ENCODE measurements around the gene PTCH2. TPM values are rescaled to one million over a fixed set of nuclear protein-coding genes. Genes with fewer than 3 reads are reported as not detected.

PTCH2 gene
- total and polyA plus RNA-seq, 2 of the 13 experiments (the other 11 are each of a cell fraction or from before 2014, with no cell fraction given): 0.60 to 1.5 TPM

DNA sequence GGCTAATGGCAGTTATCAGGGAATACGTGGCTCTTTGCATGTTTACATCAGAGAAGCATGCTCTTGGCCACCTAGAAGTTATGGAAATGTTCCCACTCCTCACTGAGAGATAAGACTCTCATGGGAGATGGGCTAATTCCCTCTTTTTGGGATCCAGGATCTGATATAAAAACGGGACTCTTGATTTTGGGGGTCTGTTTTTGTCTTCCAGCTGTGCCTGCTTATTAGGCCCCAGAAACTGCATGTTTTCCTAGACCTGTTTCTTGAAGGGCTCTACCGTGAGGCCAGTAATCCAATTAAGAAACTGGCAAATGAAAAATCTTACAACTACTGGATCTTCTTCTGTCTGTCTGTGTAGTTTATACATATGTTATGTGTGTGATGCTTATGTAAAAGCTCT lies 47.0 kb upstream of the PTCH2 start:
- H3K36me3 ChIP-seq (replicated peaks in 1 of 2; ENCODE audit: control insufficient read depth in 1 of 2, insufficient read depth in 2 of 2, low read length in 2 of 2): peaks cover 0 to 19% of the 10 kb centered on the region in 2 experiments; a peak in 3 of 5 replicates
- no peaks in the 10 kb centered on the region for H4K20me1 ChIP-seq (ENCODE audit: insufficient read depth, low read length)
- in situ Hi-C loops (cut with HindIII; ENCODE audit: extremely low pct_ligation_motif_present, low pct_unique_long_range_greater_than_20kb) (no loop called here), intact Hi-C loops (cut with micrococcal nuclease; ENCODE audit: unreplicated experiment) (no loop called here)
- no peak overlapping the region for H3K4me3 ChIP-seq (replicated peaks in 1 of 3; ENCODE audit: insufficient read depth in 1 of 3, low read depth in 2 of 3, low read length in 3 of 3)
- ChIA-PET CTCF (ENCODE audit: low intra/inter-chr PET ratio, low total read pairs) (no interaction called here), POLR2A (no interaction called here)
- H3K27ac ChIP-seq (ENCODE audit: extremely low read length, insufficient read depth, low read length): no peak overlapping the region
- WGBS (ENCODE audit: low lambda C conversion rate): 94% methylated on average over 3 of the region's 3 CpGs
- no peak overlapping the region for H3K4me2 ChIP-seq (ENCODE audit: low read depth, low read length)
- DNase-seq (ENCODE audit: low spot score): no peak
- no peak overlapping the region for H2AFZ ChIP-seq (ENCODE audit: low read length)
- no peaks in the 10 kb centered on the region for H3K4me1 ChIP-seq (ENCODE audit: insufficient read depth, low read length)
- FAIRE-seq: no peak
- H3K9me3 ChIP-seq (ENCODE audit: low read length): peaks cover 22% of the 10 kb centered on the region
- TF ChIP-seq MAZ (IDR thresholded peaks at IDR 0.05; ENCODE audit: borderline replicate concordance, low read depth, low read length) (no peak), MAZ (CRISPR knock-in tag; IDR thresholded peaks at IDR 0.05; ENCODE audit: low read depth) (no peak), DMAP1 (CRISPR knock-in tag; IDR thresholded peaks at IDR 0.05) (no peak), ZFP36 (IDR thresholded peaks at IDR 0.05; ENCODE audit: borderline replicate concordance, low read depth, low read length, partially characterized antibody) (peak; percentile 43), ZNF280D (CRISPR knock-in tag; IDR thresholded peaks at IDR 0.05) (0 out of 2 replicates have a peak, but pooled peaks have one; percentile 43), BCL3 (CRISPR knock-in tag; IDR thresholded peaks at IDR 0.05) (no peak)
- no peaks in the 10 kb centered on the region for H3K79me2 ChIP-seq (ENCODE audit: insufficient read depth, low read length)
- no peak for ATAC-seq
- H3K9ac ChIP-seq (ENCODE audit: insufficient read depth, low read depth, low read length): no peak overlapping the region
- H3K27me3 ChIP-seq (ENCODE audit: control insufficient read depth in 1 of 2, insufficient read depth in 2 of 2, low read length in 2 of 2): no peaks in the 10 kb centered on the region
- BruUV-seq (replicated peaks): no TSS peak

Measured in HepG2 (cell line).